Non-pigmented ciliary epithelial cell (primary cell): ENCODE data around the gene QRFP.

Experiments
- DNase-seq: peaks from one replicate; pipeline ENCODE4 v3.0.0-alpha.2; 2010; ENCODE audit warnings: low read depth

Gene QRFP

GRCh38 chr9:130890870-130891687, 5.5 kb downstream of the QRFP start:
- no peak for DNase-seq

GRCh38 chr9:130890124-130890523, 6.5 kb downstream of the QRFP start:
- DNase-seq, result no peak

- DNase-seq, result no peak
Observed at GRCh38 chr9:130888146-130888885, 8.3 kb downstream of the QRFP start.

- no peak for DNase-seq
Observed at GRCh38 chr9:130887494-130888144, 9.0 kb downstream of the QRFP start.

- no peak for DNase-seq
Observed at GRCh38 chr9:130886981-130887380, 9.6 kb downstream of the QRFP start.

GRCh38 chr9:130885484-130886375, 10.9 kb downstream of the QRFP start:
- DNase-seq, result no peak

- no peak for DNase-seq
Observed at GRCh38 chr9:130884542-130885483, 11.8 kb downstream of the QRFP start.

GRCh38 chr9:130884111-130884531, 12.5 kb downstream of the QRFP start:
- DNase-seq, result no peak

- no peak for DNase-seq
Observed at GRCh38 chr9:130883479-130883878, 13.1 kb downstream of the QRFP start.

- DNase-seq, result no peak
Observed at GRCh38 chr9:130882696-130883225, 13.9 kb downstream of the QRFP start.

GRCh38 chr9:130881516-130881915, 15.1 kb downstream of the QRFP start:
- DNase-seq, result no peak

GRCh38 chr9:130880599-130881220, 15.9 kb downstream of the QRFP start:
- no peak for DNase-seq

GRCh38 chr9:130879863-130880411, 16.7 kb downstream of the QRFP start:
- DNase-seq, result no peak

GRCh38 chr9:130878295-130878694, 18.3 kb downstream of the QRFP start:
- DNase-seq, result no peak

GRCh38 chr9:130877300-130877699, 19.3 kb downstream of the QRFP start:
- no peak for DNase-seq

- no peak for DNase-seq
Observed at GRCh38 chr9:130874783-130875182, 21.8 kb downstream of the QRFP start.

GRCh38 chr9:130873966-130874365, 22.6 kb downstream of the QRFP start:
- no peak for DNase-seq

- DNase-seq, result no peak
Observed at GRCh38 chr9:130872912-130873503, 23.6 kb downstream of the QRFP start.

GRCh38 chr9:130872508-130872907, 24.1 kb downstream of the QRFP start:
- DNase-seq, result no peak
